SU-DHL-6 (cell line): ENCODE data around the gene MAPK8IP1.

Experiments used
- EZH2phosphoT487 ChIP-seq: fragments of 200-600 bp; sonication (generic), shearing (Covaris generic); conservative IDR thresholded peaks from 2 replicates; pipeline ENCODE4 v1.6.1; 2018; ENCODE audit warnings: mild to moderate bottlenecking, antibody characterized with exemption, low read length, moderate library complexity, mixed read lengths
- TF ChIP-seq, protein P1 (sequence below): fragments of 200-600 bp; sonication (generic); IDR thresholded peaks from one replicate; pipeline ENCODE4 v1.5.1; 2017; ENCODE audit warnings: antibody characterized with exemption, mild to moderate bottlenecking, low read length, moderate library complexity; ENCODE audit not compliant: insufficient read depth, poor library complexity, severe bottlenecking

DNA sequence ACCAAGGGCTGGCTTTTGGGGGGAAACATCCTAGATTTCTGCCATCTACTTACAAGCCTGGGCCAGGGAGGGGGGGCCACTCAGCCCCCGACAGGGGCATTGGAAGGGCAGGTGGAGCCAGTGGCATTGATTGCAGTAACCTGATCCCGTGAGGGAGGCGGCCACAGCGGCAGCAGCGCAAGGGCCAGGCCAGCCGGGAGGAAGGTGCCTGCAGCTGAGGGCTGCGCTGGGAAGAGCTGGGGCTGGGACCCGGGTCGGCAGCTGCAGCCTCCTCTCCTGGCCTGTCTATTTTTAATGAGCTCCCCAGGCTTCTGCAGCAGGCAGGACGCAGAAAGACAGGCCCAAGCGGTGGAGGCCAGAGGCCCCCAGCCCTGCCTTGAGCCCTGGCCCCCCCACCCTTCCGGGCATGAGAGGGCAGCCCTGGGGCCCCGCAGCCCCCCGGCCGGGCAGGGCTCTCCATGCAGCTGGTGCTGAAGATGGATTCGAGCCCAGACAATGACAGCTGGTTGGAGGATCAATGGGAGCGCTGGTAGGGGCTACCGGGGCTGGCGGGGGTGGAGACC is 11.1 kb downstream of the MAPK8IP1 start:
- TF ChIP-seq, protein P1, sequence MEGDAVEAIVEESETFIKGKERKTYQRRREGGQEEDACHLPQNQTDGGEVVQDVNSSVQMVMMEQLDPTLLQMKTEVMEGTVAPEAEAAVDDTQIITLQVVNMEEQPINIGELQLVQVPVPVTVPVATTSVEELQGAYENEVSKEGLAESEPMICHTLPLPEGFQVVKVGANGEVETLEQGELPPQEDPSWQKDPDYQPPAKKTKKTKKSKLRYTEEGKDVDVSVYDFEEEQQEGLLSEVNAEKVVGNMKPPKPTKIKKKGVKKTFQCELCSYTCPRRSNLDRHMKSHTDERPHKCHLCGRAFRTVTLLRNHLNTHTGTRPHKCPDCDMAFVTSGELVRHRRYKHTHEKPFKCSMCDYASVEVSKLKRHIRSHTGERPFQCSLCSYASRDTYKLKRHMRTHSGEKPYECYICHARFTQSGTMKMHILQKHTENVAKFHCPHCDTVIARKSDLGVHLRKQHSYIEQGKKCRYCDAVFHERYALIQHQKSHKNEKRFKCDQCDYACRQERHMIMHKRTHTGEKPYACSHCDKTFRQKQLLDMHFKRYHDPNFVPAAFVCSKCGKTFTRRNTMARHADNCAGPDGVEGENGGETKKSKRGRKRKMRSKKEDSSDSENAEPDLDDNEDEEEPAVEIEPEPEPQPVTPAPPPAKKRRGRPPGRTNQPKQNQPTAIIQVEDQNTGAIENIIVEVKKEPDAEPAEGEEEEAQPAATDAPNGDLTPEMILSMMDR, result no peak
- TF ChIP-seq EZH2phosphoT487, result no peak
